GM19043 (cell line): Measurements from ENCODE around the gene RPS6KA2.
"Not testable (repeated sequence)": the region's sequence is repeated elsewhere in the genome, so short reads cannot be mapped to it uniquely, and the experiment has no call there.

Experiments
- ATAC-seq: cut with Tn5 transposase; IDR thresholded peaks from one replicate; pipeline ENCODE4 v1.9.1; 2021; ENCODE audit warnings: low read depth; ENCODE audit not compliant: unreplicated experiment

The RPS6KA2 gene

GRCh38 chr6:166595949-166596348, 31.1 kb downstream of the RPS6KA2 start:
- no peak for ATAC-seq

- ATAC-seq, result no peak
Measured at GRCh38 chr6:166595061-166595780, 31.8 kb downstream of the RPS6KA2 start.

- no peak for ATAC-seq
Measured at GRCh38 chr6:166592821-166593220, 34.2 kb downstream of the RPS6KA2 start.

- no peak for ATAC-seq
Measured at GRCh38 chr6:166591961-166592520, 35.0 kb downstream of the RPS6KA2 start.

GRCh38 chr6:166591026-166591425, 36.0 kb downstream of the RPS6KA2 start:
- no peak for ATAC-seq

- ATAC-seq, result no peak
Measured at GRCh38 chr6:166589786-166590574, 37.1 kb downstream of the RPS6KA2 start.

- no peak for ATAC-seq
Measured at GRCh38 chr6:166589337-166589731, 37.7 kb downstream of the RPS6KA2 start.

GRCh38 chr6:166588691-166589336, 38.2 kb downstream of the RPS6KA2 start:
- ATAC-seq, result peak; percentile 19

- ATAC-seq, result peak; percentile 82
Measured at GRCh38 chr6:166587631-166588413, 39.2 kb downstream of the RPS6KA2 start.

GRCh38 chr6:166586424-166587156, 40.5 kb downstream of the RPS6KA2 start, which contains the start of gene RAMACL:
RAMACL (minus strand) TSS chr6:166586678; CDS start chr6:166586477, 201 bp downstream.
- ATAC-seq, result peak; percentile 60

- ATAC-seq, result no peak
Measured at GRCh38 chr6:166584853-166585429, 42.1 kb downstream of the RPS6KA2 start.

GRCh38 chr6:166584155-166584554, 42.9 kb downstream of the RPS6KA2 start:
- no peak for ATAC-seq

GRCh38 chr6:166583230-166583965, 43.7 kb downstream of the RPS6KA2 start:
- ATAC-seq, result no peak

GRCh38 chr6:166582258-166582657, 44.8 kb downstream of the RPS6KA2 start:
- ATAC-seq, result no peak

GRCh38 chr6:166581801-166582200, 45.2 kb downstream of the RPS6KA2 start:
- ATAC-seq, result not testable (repeated sequence)

- ATAC-seq, result no peak
Measured at GRCh38 chr6:166581091-166581511, 46.0 kb downstream of the RPS6KA2 start.

- ATAC-seq, result no peak
Measured at GRCh38 chr6:166580076-166581050, 46.7 kb downstream of the RPS6KA2 start.
